Endodermal cell (in vitro differentiated cells): Measurements from ENCODE around the gene FAM78A. TPM values are rescaled to one million over a fixed set of nuclear protein-coding genes. Genes with fewer than 3 reads are reported as not detected.

Experiments
- DNase-seq: peaks from one replicate; pipeline ENCODE4 v3.0.0-alpha.2; 2017
- H3K27ac ChIP-seq: 2 replicates; pipeline ENCODE4 v1.5.1; 2013; ENCODE audit warnings: mild to moderate bottlenecking, low read depth, low read length, moderate library complexity
- H3K27me3 ChIP-seq: 2 replicates; pipeline ENCODE4 v1.6.1; 2013; ENCODE audit warnings: mild to moderate bottlenecking, low read length, moderate library complexity; ENCODE audit not compliant: insufficient read depth, control insufficient read depth, poor library complexity, severe bottlenecking
- H3K36me3 ChIP-seq: 2 replicates; pipeline ENCODE4 v1.7.0; 2013; ENCODE audit warnings: mild to moderate bottlenecking, low read length, moderate library complexity; ENCODE audit not compliant: control insufficient read depth, insufficient read depth
- H3K4me1 ChIP-seq: one replicate; pipeline ENCODE4 v1.7.0; 2013; ENCODE audit warnings: low read length; ENCODE audit not compliant: control insufficient read depth, insufficient read depth
- H3K4me3 ChIP-seq: 2 replicates; pipeline ENCODE4 v1.5.1; 2013; ENCODE audit warnings: mild to moderate bottlenecking, low read length, moderate library complexity
- H3K9ac ChIP-seq: 2 replicates; pipeline ENCODE4 v1.6.1; 2013; ENCODE audit warnings: mild to moderate bottlenecking, low read length, moderate library complexity; ENCODE audit not compliant: poor library complexity, severe bottlenecking; ENCODE audit errors: extremely low read depth
- H3K9me3 ChIP-seq: 2 replicates; pipeline ENCODE4 v1.6.1; 2013; ENCODE audit warnings: mild to moderate bottlenecking, low read length, moderate library complexity; ENCODE audit not compliant: control insufficient read depth
- H3K27ac Mint-ChIP-seq: 2 replicates; pipeline ENCODE4 v1.8.0; 2020; ENCODE audit warnings: mixed read lengths
- H3K27me3 Mint-ChIP-seq: 2 replicates; pipeline ENCODE4 v1.8.0; 2021; ENCODE audit warnings: mild to moderate bottlenecking, mixed read lengths; ENCODE audit not compliant: insufficient read depth
- H3K36me3 Mint-ChIP-seq: 2 replicates; pipeline ENCODE4 v1.8.0; 2020; ENCODE audit warnings: low read depth, mixed read lengths
- H3K4me1 Mint-ChIP-seq: 2 replicates; pipeline ENCODE4 v1.8.0; 2020; ENCODE audit warnings: mixed read lengths
- H3K4me3 Mint-ChIP-seq: 2 replicates; pipeline ENCODE4 v1.8.0; 2020; ENCODE audit warnings: mild to moderate bottlenecking, moderate library complexity, mixed read lengths
- H3K9me3 Mint-ChIP-seq: 2 replicates; pipeline ENCODE4 v1.8.0; 2020; ENCODE audit warnings: mild to moderate bottlenecking, mixed read lengths
- CTCF ChIP-seq: fragments of 200-600 bp; sonication (generic); conservative IDR thresholded peaks from 2 replicates; pipeline ENCODE4 v1.5.0; 2021; ENCODE audit warnings: antibody characterized with exemption, mild to moderate bottlenecking
- WGBS, 2 experiments: methylation state at CpG; one replicate each; pipeline versions ENCODE4 v1.1.5 to v1.1.7; 2013; ENCODE audit warnings: missing lambda C conversion rate in 2 of 2, mixed read lengths in 1 of 2; ENCODE audit not compliant: insufficient coverage in 1 of 2, insufficient read length in 1 of 2; 5-methylcytosine and 5-hydroxymethylcytosine counted together
- total RNA-seq, 2 donors: library from RNA; stranded (reverse); fragmentation: NEBNext Ultra II Directional in 1 of 2; extraction: Animal tissue kit (Norgen Biotek cat#: 25700) in 1 of 2; gene quantifications; 2 replicates in 1 of 2; 3 replicates in 1 of 2; pipeline ENCODE4 v1.2.1, GENCODE V29; 2021

Gene FAM78A
- total RNA-seq, 2 donors from 2014 or later = 5.5 to 5.6 TPM

GRCh38 chr9:131282688-131283422, 6.5 kb upstream of the FAM78A start:
- no peaks in the 10 kb centered on the region for H3K36me3 ChIP-seq
- 4 to 5% methylated on average over 8 to 61 of the region's 61 CpGs for WGBS, 2 experiments
- Mint-ChIP-seq H3K4me1 (peaks cover 4% of the 10 kb centered on the region), H3K4me3 (peak overlapping the region; percentile 37), H3K27me3 (peaks cover 40% of the 10 kb centered on the region), H3K27ac (no peak overlapping the region), H3K9me3 (no peaks in the 10 kb centered on the region), H3K36me3 (no peaks in the 10 kb centered on the region)
- no peak overlapping the region for H3K9ac ChIP-seq
- no peaks in the 10 kb centered on the region for H3K4me1 ChIP-seq
- H3K4me3 ChIP-seq = peak overlapping the region; percentile 62
- H3K27ac ChIP-seq = no peak overlapping the region
- peaks cover 21% of the 10 kb centered on the region for H3K27me3 ChIP-seq
- peak; percentile 91 for DNase-seq
- TF ChIP-seq CTCF = no peak
- no peaks in the 10 kb centered on the region for H3K9me3 ChIP-seq

- Histone ChIP-seq H3K9ac (no peak overlapping the region), H3K36me3 (no peaks in the 10 kb centered on the region), H3K4me1 (no peaks in the 10 kb centered on the region), H3K27ac (no peak overlapping the region), H3K9me3 (no peaks in the 10 kb centered on the region), H3K4me3 (peak overlapping the region; percentile 62), H3K27me3 (peaks cover 23% of the 10 kb centered on the region)
- 89 to 90% methylated on average over 4 of the region's 4 CpGs for WGBS, 2 experiments
- no peak for TF ChIP-seq CTCF
- Mint-ChIP-seq H3K36me3 (no peaks in the 10 kb centered on the region), H3K27me3 (peaks cover 40% of the 10 kb centered on the region), H3K9me3 (no peaks in the 10 kb centered on the region), H3K4me3 (peak overlapping the region; percentile 37), H3K27ac (no peak overlapping the region), H3K4me1 (peaks cover 4% of the 10 kb centered on the region)
- no peak for DNase-seq
Measured at GRCh38 chr9:131282175-131282574, 5.9 kb upstream of the FAM78A start.

GRCh38 chr9:131281119-131281965, 5.0 kb upstream of the FAM78A start:
- Histone ChIP-seq H3K27me3 (peaks cover 27% of the 10 kb centered on the region), H3K36me3 (no peaks in the 10 kb centered on the region), H3K9me3 (no peaks in the 10 kb centered on the region), H3K9ac (no peak overlapping the region), H3K4me1 (no peaks in the 10 kb centered on the region), H3K27ac (no peak overlapping the region), H3K4me3 (no peak overlapping the region)
- Mint-ChIP-seq H3K9me3 (no peaks in the 10 kb centered on the region), H3K4me1 (peaks cover 4% of the 10 kb centered on the region), H3K4me3 (peak overlapping the region; percentile 37), H3K36me3 (no peaks in the 10 kb centered on the region), H3K27me3 (peaks cover 41% of the 10 kb centered on the region), H3K27ac (no peak overlapping the region)
- WGBS, 2 experiments = 86 to 90% methylated on average over 12 to 17 of the region's 17 CpGs
- no peak for DNase-seq
- no peak for TF ChIP-seq CTCF
